Choroid plexus epithelial cell (primary cell): ENCODE data around the gene GTF2F1.

Experiments used
- DNase-seq: peaks from one replicate; pipeline ENCODE4 v3.0.0-alpha.2; 2010; ENCODE audit warnings: low read depth
- H3K4me3 ChIP-seq: 2 replicates; pipeline ENCODE4 v1.5.1; 2011; ENCODE audit warnings: low read depth, mild to moderate bottlenecking, control low read depth, low read length, moderate library complexity
- TF ChIP-seq, protein P1 (sequence below): conservative IDR thresholded peaks from 2 replicates; pipeline ENCODE4 v1.5.1; 2011; ENCODE audit warnings: low read depth, mild to moderate bottlenecking, control low read depth, inconsistent platforms, low read length, moderate library complexity

GTF2F1 gene, protein sequence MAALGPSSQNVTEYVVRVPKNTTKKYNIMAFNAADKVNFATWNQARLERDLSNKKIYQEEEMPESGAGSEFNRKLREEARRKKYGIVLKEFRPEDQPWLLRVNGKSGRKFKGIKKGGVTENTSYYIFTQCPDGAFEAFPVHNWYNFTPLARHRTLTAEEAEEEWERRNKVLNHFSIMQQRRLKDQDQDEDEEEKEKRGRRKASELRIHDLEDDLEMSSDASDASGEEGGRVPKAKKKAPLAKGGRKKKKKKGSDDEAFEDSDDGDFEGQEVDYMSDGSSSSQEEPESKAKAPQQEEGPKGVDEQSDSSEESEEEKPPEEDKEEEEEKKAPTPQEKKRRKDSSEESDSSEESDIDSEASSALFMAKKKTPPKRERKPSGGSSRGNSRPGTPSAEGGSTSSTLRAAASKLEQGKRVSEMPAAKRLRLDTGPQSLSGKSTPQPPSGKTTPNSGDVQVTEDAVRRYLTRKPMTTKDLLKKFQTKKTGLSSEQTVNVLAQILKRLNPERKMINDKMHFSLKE

DNA sequence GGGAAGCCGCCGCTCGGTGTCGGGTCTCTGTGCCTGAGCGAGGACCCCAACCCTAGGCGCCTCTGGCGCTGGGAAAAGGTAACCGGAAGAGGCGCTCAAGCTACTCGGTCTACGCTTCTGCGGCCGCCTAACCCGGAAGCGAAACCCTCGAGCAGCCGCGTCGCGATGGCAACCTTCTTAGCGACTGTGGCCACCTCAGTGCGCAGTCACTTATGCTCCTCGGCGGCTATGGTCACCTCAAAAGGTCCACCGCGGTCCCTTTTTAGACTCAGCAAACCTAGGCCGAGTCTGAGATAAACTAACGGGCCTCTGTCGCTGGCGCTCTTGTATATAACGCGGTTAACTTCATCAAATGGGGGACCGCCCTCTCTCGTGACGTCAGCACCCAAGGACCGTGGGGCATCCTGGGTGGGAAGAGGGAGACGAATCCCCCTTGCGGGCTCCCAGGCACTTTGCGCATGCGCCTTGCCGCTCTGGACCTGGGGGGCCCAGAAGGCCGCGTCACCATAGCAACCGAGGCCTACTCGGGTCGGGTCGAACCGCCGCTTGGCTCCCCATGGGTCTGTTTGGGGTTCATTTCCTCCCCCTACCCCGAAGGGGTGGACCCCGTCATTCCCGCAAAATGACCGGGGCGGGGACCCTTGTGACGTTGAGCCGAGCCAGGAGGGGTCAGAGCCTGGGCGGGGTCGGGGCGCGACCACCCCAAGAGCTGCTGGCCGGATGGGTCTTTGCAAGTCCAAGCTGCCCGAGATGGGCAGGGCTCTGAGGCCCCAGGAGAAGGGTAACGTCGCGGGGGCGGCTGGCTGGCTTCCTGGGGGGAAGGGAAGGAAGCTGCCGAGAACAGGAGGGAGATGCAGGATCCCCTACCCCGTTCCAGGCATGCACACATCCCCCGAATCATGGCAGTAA, at the start of gene GTF2F1:
Gene GTF2F1, minus strand, starts transcription at position 91 of the 909 bp plus-strand sequence. CDS start 169 bp downstream, outside the sequence.
- TF ChIP-seq, protein P1, sequence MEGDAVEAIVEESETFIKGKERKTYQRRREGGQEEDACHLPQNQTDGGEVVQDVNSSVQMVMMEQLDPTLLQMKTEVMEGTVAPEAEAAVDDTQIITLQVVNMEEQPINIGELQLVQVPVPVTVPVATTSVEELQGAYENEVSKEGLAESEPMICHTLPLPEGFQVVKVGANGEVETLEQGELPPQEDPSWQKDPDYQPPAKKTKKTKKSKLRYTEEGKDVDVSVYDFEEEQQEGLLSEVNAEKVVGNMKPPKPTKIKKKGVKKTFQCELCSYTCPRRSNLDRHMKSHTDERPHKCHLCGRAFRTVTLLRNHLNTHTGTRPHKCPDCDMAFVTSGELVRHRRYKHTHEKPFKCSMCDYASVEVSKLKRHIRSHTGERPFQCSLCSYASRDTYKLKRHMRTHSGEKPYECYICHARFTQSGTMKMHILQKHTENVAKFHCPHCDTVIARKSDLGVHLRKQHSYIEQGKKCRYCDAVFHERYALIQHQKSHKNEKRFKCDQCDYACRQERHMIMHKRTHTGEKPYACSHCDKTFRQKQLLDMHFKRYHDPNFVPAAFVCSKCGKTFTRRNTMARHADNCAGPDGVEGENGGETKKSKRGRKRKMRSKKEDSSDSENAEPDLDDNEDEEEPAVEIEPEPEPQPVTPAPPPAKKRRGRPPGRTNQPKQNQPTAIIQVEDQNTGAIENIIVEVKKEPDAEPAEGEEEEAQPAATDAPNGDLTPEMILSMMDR, result peak; percentile 43
- peak; percentile 98 for DNase-seq
- H3K4me3 ChIP-seq, result peak within 1 kb of the TSS; percentile 93

DNA sequence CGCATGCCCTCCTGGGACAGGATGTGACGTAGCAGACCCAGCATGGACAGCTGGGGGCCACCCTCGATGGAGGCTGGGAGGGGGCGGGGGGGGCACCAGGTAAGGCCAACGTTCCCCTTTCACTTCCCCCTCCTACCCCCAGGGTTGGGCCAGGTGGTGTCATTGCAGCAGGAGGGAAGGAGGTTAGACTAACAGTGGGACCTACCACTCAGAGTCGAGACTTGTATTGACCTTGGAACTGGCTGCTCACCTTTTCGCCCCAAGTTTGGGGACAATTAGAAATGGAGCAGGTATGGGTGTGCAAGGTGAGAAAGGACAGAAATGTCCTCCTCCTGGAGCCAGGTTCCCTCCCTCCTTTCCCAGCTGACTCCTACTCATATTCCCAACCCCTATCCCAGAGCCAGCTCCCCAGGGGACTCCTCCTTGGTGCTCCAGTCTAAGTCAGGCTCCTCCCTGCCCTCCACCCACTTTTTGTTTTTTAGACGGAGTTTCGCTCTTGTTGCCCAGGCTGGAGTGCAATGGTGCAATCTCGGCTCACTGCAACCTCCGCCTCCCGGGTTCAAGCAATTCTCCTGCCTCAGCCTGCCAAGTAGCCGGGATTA, 49.2 kb upstream of the GTF2F1 start:
- TF ChIP-seq, protein P1, result no peak
- no peak for DNase-seq
- H3K4me3 ChIP-seq, result no peak overlapping the region

DNA sequence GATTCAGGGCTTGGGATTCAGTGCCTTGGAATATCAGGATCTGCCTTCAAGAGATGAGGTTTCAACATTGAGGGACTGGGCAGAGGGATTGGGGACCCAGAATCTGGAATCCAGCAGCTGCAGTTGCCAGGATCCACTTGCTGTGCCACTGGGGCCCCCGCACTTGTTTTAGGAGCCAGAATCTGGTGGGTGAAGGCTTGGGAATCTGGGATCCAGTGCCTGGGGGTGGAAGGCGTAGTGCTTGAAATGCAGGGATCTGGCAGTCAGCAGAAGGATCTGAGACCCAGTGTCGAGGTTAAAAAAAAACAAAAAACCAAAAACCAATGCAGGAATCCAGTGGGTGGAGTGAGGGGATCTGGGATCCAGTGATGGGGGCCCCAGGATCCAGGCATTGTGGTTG, 47.9 kb upstream of the GTF2F1 start:
- no peak for DNase-seq
- TF ChIP-seq, protein P1, result no peak
- no peak overlapping the region for H3K4me3 ChIP-seq

DNA sequence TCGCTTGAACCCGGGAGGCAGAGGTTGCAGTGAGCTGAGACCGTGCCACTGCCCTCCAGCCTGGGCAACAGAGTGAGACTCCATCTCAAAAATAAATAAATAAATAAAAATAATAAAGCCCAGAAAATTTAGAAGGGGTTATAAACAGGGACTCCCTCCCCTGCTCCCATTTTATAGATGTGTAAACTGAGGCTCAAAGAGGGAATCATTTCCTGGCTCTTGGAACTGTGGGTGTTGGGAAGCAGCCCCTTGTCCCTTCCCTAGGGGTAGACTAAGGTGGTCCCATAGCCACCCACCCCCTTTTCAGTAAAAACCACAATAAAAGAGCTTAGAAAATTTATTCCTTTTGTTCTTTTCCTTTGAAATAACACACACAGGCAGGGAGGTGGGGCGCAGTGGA, 46.8 kb upstream of the GTF2F1 start:
- TF ChIP-seq, protein P1, result no peak
- no peak overlapping the region for H3K4me3 ChIP-seq
- no peak for DNase-seq

DNA sequence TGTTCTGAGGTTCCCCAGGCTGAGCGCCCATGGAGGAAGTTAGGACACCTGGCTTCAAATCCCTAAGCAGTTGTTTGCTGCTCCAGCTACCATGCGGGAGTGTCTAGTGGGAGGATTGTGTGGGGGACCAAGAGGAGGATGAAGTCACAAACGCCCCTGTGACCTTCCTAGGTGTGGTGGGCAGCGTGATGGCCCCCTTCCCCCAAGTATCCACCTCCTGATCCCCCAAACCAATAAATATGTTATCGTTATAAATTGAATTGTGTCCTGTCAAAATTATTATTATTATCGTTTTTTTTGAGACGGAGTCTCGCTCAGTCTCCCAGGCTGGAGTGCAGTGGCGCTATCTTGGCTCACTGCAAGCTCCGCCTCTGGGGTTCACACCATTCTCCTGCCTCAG, 40.7 kb upstream of the GTF2F1 start, which contains the start of gene SLC25A41:
Gene SLC25A41, minus strand, starts transcription at position 101 of the 400 bp plus-strand sequence. Its CDS starts 70 bp downstream, at position 31.
- no peak for DNase-seq
- TF ChIP-seq, protein P1, result no peak
- H3K4me3 ChIP-seq, result no peak within 1 kb of the TSS

DNA sequence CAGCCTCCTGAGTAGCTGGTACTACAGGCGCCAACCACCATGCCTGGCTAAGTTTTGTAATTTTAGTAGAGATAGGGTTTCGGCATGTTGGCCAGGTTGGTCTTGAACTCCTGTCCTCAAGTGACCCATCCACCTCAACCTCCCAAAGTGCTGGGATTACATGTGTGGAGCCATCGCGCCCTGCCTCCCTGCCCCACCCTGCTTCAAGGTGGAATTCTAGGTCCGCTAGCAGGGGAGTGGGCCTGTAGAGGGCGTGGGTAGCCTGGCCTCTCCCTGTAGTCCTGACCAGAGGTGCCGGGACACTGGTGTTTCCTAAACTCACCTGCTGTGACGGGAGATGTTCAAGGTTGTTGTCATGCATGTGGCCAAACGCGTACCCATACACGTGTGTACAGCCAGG, 40.2 kb upstream of the GTF2F1 start:
- TF ChIP-seq, protein P1, result no peak
- no peak for DNase-seq
- H3K4me3 ChIP-seq, result no peak overlapping the region
